ENCODE measurements around the gene CYP24A1.

Gene CYP24A1

DNA sequence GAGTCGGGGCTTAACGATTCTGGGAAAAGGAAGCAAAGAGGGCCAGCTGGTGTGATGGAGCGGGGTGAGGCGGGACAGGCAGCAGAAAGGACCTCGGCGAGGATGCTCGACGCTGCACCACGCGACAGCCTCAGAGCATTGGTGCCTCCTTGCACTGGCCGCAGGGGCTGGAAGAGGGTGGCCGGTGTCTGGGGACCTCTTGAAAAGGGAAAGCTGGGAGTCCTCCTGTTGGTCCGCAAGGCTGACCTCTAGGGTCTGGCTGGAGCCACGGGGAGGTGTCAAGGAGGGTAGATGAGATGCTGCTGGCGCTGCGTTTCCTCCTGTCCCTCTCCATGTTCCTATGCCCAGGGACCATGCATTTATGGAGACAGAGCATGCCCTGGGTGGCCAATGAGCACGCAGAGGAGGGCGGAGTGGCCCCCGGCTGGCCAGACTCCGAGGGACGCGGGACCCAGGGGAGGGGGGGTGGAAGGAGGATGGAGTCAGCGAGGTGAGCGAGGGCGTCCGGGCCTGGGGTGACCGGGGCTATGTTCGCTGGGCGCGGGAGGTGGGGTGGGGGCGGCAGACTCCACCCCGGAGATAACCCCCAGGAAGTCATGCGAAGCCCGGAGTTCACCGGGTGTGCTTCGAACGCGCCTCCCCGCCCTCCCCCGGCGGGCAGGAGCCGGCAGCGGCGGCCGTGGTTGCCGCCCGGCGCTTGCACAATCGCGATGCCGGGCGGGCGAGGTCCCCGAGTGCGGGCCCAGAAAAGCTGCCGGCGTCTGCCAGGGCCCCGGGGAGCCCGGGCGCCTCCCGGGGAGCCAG, at the start of gene CYP24A1:
Gene CYP24A1 (minus strand): TSS at position 334 of the 804 bp plus-strand sequence. CDS start 407 bp downstream, outside the sequence.
- H4K20me1 ChIP-seq: no peaks in the 10 kb centered on the region
- peaks cover 9% of the 10 kb centered on the region for H3K4me1 ChIP-seq
- peak within 1 kb of the TSS; percentile 31 for H3K4me3 ChIP-seq
- H3K4me2 ChIP-seq: peak within 1 kb of the TSS; percentile 28; the same call in 1 of the 2 replicates
- H3K9ac ChIP-seq: no peak within 1 kb of the TSS
- H3K27me3 ChIP-seq: peaks cover 53% of the 10 kb centered on the region
- peaks cover 21% of the 10 kb centered on the region for H3K9me3 ChIP-seq
- peak; percentile 41; the same call in 1 of the 2 replicates for TF ChIP-seq Cebpa-rat (IDR thresholded peaks at IDR 0.05)
- H3K36me3 ChIP-seq: no peaks in the 10 kb centered on the region
- no peak within 1 kb of the TSS for H3K27ac ChIP-seq

DNA sequence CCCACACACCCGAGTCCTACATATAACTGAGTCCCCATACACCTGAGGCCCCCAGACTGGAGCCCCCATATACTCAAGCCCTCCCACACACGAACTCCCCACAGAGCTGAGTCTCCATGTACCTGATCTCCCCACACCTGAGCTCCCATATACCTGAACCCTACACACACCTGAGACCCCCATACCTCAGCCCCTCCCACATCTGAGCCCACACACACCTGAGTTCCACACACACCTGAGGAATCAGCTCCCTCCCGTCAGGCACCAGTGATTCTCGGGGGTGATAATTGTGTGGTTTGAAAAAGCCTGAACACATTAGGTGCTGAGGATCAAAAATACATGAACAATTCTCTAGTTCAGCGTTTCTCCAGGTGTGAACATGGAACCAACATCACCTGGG, 49.5 kb upstream of the CYP24A1 start:
- no peak overlapping the region for H3K4me3 ChIP-seq
- no peaks in the 10 kb centered on the region for H3K27me3 ChIP-seq
- H3K36me3 ChIP-seq: peaks cover 26% of the 10 kb centered on the region
- H3K4me1 ChIP-seq: peaks cover 6% of the 10 kb centered on the region
- no peak overlapping the region for H3K4me2 ChIP-seq
- H3K27ac ChIP-seq: no peak overlapping the region
- H3K9ac ChIP-seq: no peak overlapping the region
- no peaks in the 10 kb centered on the region for H3K9me3 ChIP-seq
- no peak for TF ChIP-seq Cebpa-rat (IDR thresholded peaks at IDR 0.05)
- no peaks in the 10 kb centered on the region for H4K20me1 ChIP-seq

DNA sequence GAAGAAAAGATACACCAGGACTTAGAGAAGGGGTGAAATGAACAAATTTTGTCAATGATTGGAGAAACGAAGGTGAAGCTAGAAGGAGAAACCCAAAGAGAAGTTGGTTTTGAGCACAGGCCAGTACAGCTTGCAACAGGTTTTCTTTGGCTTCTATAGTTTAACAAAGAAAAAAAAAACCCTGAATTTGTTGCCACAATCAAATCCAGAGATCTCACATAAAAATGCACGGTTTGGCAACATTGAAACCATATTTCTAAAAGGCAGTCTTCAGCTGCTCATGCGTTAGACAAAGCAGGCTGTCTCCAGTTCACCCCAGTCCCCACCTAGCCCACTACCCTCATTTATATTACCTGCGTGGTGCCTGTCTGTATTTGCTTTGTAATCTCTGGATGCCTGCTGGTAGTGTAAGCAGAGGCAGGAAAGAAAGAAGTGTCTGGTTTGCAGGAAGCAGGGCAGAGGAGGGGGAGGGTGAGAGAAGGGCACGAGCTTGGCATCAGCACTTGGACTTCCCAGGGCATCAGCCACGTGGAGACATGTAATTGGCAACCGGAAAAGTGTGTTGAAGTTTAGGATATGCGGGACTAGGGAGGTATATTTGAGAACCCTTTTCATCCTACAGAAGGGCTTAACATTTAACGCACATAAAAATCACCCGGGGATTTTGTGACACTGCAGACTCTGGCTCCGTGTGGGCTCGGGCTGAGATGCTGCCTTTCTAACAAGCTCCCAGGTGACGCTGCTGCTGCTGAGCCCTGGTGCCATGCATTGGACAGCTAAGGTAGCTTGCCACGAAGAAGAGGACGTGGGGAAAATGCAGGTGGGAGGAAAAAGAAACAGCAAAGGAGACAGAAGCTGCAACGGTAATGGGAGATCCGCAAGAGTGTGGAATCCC, 48.5 kb upstream of the CYP24A1 start:
- Histone ChIP-seq H3K36me3 (peaks cover 33% of the 10 kb centered on the region), H3K4me2 (no peak overlapping the region), H3K4me3 (no peak overlapping the region), H3K27me3 (no peaks in the 10 kb centered on the region), H3K9ac (no peak overlapping the region), H4K20me1 (no peaks in the 10 kb centered on the region), H3K4me1 (peaks cover 13% of the 10 kb centered on the region), H3K27ac (no peak overlapping the region), H3K9me3 (no peaks in the 10 kb centered on the region)
- TF ChIP-seq Cebpa-rat (IDR thresholded peaks at IDR 0.05): no peak

DNA sequence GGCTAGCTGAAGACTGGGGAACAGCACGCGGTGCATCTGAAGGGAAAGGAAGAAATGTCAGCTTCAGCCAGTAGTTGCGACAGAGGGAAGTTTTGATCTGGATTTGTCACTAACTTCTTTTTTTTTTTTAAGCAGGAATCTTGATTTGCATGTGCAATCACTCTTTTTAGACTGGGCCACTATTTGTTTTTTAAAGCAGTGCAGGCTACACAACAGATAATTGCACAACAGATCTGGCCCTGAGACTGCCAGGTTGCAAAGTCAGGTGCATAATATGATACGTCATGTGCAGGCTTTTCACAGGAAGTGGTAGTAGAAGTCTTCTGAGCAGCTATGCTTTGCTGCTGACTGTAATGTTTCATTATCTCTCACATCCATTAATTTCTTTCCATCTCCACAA, 47.6 kb upstream of the CYP24A1 start:
- Histone ChIP-seq H3K4me3 (no peak overlapping the region), H3K4me2 (no peak overlapping the region), H3K9ac (no peak overlapping the region), H3K9me3 (no peaks in the 10 kb centered on the region), H3K27ac (no peak overlapping the region), H3K27me3 (no peaks in the 10 kb centered on the region), H3K36me3 (peaks cover 42% of the 10 kb centered on the region), H4K20me1 (no peaks in the 10 kb centered on the region), H3K4me1 (peaks cover 13% of the 10 kb centered on the region)
- no peak for TF ChIP-seq Cebpa-rat (IDR thresholded peaks at IDR 0.05)

DNA sequence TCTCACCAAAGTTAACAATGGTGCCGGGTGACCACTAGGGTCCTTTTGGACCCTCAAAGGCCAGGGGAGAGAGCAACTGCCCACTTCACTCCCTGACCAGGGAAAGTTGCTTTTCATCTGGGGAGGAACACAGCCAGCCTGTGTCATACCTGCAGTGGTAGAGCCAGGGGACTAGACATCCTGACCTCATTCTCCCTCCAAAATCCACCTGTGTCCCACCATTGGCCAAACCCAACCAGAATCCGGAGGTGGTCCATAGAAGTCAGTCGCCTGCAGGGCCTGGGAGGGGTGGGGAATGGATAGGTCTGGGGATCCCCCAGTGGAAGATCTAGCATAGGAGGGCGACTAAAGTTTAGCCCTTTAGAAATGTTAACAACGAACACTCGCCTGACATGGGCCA, 46.9 kb upstream of the CYP24A1 start:
- H3K4me2 ChIP-seq: no peak overlapping the region
- TF ChIP-seq Cebpa-rat (IDR thresholded peaks at IDR 0.05): no peak
- no peak overlapping the region for H3K9ac ChIP-seq
- H3K4me3 ChIP-seq: no peak overlapping the region
- no peak overlapping the region for H3K27ac ChIP-seq
- peaks cover 13% of the 10 kb centered on the region for H3K4me1 ChIP-seq
- H4K20me1 ChIP-seq: peaks cover 2% of the 10 kb centered on the region
- H3K27me3 ChIP-seq: no peaks in the 10 kb centered on the region
- H3K9me3 ChIP-seq: no peaks in the 10 kb centered on the region
- H3K36me3 ChIP-seq: peaks cover 48% of the 10 kb centered on the region

DNA sequence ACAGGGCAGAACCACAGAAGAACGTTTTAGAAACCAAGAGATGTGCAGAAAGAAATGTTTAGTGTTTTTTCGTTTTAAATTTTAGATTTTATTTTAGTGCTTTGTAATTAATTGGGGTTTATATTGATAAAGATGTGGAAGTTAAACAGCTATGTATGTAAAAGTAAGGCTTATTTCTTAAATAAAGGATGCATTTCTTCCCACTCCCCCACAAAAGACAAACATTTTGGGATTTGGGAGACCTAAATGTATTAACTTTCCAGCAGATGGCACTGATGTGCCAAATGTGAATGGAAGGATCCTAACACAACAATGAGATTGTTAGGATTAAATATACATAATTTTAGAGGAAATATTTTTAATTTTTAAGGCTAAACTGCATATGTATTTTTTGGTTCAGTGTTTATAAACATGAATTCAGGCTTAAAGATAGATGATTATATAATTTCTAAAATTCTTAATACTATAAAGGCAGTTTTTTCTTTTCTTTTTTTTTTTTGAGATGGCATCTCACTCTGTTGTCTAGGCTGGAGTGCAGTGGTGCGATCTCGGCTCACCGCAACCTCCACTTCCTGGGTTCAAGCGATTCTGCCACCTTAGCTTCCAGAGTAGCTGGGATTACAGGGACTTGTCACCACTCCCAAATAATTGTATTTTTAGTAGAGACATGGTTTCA, 46.1 kb upstream of the CYP24A1 start:
- Histone ChIP-seq H3K27me3 (no peaks in the 10 kb centered on the region), H3K27ac (no peak overlapping the region), H3K4me3 (no peak overlapping the region), H3K9ac (no peak overlapping the region), H3K9me3 (no peaks in the 10 kb centered on the region), H4K20me1 (peaks cover 10% of the 10 kb centered on the region), H3K4me2 (no peak overlapping the region), H3K4me1 (peaks cover 13% of the 10 kb centered on the region), H3K36me3 (peaks cover 57% of the 10 kb centered on the region)
- no peak for TF ChIP-seq Cebpa-rat (IDR thresholded peaks at IDR 0.05)

DNA sequence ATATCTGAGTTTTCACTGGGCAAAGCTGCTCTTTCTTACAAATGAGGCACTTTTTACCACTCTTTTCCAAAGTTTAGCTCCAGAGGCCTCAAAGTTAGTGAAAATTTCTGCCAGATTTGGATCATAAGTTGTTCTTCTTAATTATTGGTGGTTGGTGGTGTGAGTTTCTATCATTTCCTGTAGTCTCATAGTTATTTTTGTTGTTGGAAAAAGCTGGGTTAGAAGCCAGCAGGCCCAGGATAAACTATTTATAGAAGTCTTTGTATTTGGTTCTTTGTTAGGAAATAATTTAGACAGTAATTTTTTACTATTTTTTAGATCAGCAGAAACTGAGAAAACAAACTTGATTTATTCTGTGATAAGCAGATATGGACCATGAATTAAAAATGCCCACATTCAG, 44.7 kb upstream of the CYP24A1 start:
- Histone ChIP-seq H3K27me3 (no peaks in the 10 kb centered on the region), H3K27ac (peak overlapping the region; percentile 43; the same call in 1 of the 2 replicates), H3K4me2 (peak overlapping the region; percentile 39; the same call in 1 of the 2 replicates)

DNA sequence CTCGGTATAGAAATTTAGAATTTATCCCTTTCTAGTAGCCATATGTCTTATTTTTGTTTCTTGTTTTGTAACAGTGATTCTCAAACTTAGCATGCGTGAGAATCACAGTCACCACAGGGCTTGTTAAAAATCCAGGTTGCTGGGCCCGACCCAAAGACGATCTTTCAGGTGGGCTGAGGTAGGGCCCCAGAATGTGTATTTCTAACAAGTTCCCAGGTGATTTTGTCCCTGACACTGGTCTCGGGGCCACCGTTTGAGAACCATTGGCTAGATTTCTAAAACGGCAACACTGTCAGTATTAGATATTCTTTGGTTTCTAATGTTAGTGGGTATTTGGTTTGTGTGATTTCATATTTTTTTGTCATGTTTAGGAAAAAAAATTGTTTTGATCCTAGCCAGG, 44.0 kb upstream of the CYP24A1 start:
- peaks cover 64% of the 10 kb centered on the region for H3K36me3 ChIP-seq
- H3K27ac ChIP-seq: no peak overlapping the region

More for the DNA sequence above, 44.7 kb upstream of the CYP24A1 start:
- Histone ChIP-seq H4K20me1 (peaks cover 25% of the 10 kb centered on the region), H3K4me1 (peaks cover 13% of the 10 kb centered on the region), H3K9ac (no peak overlapping the region), H3K9me3 (no peaks in the 10 kb centered on the region), H3K4me3 (no peak overlapping the region), H3K36me3 (peaks cover 62% of the 10 kb centered on the region)
- no peak for TF ChIP-seq Cebpa-rat (IDR thresholded peaks at IDR 0.05)

DNA sequence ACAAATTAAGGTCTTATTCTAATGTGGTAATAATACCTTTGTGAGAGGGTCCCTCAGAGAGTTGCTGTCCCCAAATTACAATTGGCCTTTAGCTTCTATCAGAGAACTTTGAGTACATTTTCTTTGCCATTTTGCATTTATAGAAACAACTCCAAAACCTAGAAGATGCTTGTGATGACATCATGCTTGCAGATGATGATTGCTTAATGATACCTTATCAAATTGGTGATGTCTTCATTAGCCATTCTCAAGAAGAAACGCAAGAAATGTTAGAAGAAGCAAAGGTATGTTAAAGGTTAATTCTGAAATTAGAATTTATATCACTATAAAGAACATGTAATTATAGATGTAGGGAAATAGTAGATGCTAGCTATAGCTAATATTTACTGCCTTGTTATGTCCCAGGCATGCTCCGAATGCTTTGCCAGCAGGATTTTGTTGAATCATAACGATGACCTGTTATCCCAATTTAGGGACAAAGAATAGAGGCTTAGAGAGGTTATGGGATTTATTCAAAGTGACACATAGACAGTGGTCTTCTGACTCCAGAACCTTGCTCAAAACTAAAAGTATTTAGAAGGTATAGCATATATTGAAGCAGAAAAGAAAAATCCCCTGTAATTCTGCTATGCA, 41.5 kb upstream of the CYP24A1 start:
- TF ChIP-seq Cebpa-rat (IDR thresholded peaks at IDR 0.05): no peak
- peaks cover 51% of the 10 kb centered on the region for H4K20me1 ChIP-seq
- no peak overlapping the region for H3K4me3 ChIP-seq
- H3K27me3 ChIP-seq: no peaks in the 10 kb centered on the region
- H3K4me2 ChIP-seq: no peak overlapping the region
- H3K9me3 ChIP-seq: no peaks in the 10 kb centered on the region
- no peak overlapping the region for H3K9ac ChIP-seq
- peaks cover 30% of the 10 kb centered on the region for H3K4me1 ChIP-seq
- no peak overlapping the region for H3K27ac ChIP-seq
- peaks cover 63% of the 10 kb centered on the region for H3K36me3 ChIP-seq

More for the DNA sequence above, 44.0 kb upstream of the CYP24A1 start:
- H3K27me3 ChIP-seq: no peaks in the 10 kb centered on the region
- no peaks in the 10 kb centered on the region for H3K9me3 ChIP-seq
- no peak overlapping the region for H3K9ac ChIP-seq
- H3K4me2 ChIP-seq: no peak overlapping the region
- H3K4me3 ChIP-seq: no peak overlapping the region
- peaks cover 32% of the 10 kb centered on the region for H4K20me1 ChIP-seq
- H3K4me1 ChIP-seq: peaks cover 15% of the 10 kb centered on the region
- no peak for TF ChIP-seq Cebpa-rat (IDR thresholded peaks at IDR 0.05)

Data from BLaER1 (cell line).